Activated CD4-positive, alpha-beta T cell treated with anti-CD3 and anti-CD28 coated beads, Interleukin-2, amount 50 U/mL, for 1 hour (primary cell): ENCODE measurements around the gene SIRPB1.
"Not testable (repeated sequence)": the region's sequence is repeated elsewhere in the genome, so short reads cannot be mapped to it uniquely, and the experiment has no call there.

Experiments
- DNase-seq: peaks from one replicate; pipeline ENCODE4 v3.0.0-alpha.2; 2020

SIRPB1 gene

GRCh38 chr20:1619861-1620444 lies at the start of gene SIRPB1:
SIRPB1 (minus strand) TSS chr20:1620009; CDS start chr20:1619944, 65 bp downstream.
- DNase-seq, result no peak

GRCh38 chr20:1669304-1669703 lies 49.5 kb upstream of the SIRPB1 start:
- no peak for DNase-seq

- no peak for DNase-seq
Measured at GRCh38 chr20:1667502-1668085, 47.8 kb upstream of the SIRPB1 start.

DNA sequence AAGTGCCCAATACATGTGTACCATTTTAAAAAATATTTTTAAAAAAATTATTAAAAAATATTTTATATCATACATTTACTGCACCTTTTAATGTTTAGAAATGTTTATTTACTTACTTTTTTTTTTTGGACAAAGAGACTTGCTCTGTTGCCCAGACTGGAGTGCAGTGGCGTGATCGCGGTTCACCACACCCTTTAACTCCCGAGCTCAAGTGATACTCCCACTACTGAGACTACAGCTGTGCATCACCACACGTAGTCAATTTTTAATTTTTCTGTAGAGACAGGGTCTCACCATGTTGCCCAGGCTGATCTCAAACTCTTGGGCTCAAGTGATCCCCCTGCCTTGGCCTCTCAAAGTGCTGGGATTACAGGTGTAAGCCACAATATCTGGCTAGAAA lies 47.0 kb upstream of the SIRPB1 start:
- no peak for DNase-seq

DNA sequence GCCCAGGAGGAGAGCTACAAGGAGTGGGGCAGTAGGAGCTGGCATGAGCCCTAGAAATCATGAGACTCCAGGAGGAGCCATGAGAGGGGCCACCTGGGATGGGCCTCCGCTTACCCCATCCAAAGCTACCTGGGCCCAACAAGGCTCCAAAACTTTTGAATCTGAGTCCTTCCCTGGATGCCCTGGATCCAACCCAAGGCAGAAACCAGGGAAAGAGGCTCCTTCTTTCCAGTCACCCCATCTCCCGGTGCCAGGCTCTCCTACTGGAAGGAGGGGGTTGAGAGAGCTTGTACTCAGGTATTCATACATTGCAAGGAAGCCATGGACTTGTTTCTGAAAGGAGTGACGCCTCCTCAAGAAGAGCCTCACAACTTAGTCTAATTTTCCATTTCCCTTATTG lies 45.5 kb upstream of the SIRPB1 start:
- DNase-seq, result no peak

DNA sequence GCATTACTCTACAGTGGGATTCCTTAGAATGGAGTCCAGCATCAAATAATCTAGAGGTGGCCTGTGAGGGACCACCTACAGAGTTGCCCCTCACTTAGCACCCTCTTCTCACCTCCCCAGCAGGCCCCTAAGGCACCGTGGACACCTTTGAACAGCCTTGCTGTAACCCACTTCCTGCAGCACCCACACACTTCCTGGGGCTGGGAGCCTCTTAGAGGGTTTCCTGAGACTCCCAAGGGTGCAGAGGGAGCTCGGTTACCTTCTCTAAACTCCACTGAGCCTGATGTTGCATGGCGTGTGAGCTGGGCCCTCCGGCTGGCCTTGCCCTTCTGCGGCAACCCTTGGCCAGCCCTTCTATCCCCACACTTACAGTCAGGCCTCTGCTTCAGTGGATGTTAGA lies 45.1 kb upstream of the SIRPB1 start:
- DNase-seq, result peak; percentile 25

DNA sequence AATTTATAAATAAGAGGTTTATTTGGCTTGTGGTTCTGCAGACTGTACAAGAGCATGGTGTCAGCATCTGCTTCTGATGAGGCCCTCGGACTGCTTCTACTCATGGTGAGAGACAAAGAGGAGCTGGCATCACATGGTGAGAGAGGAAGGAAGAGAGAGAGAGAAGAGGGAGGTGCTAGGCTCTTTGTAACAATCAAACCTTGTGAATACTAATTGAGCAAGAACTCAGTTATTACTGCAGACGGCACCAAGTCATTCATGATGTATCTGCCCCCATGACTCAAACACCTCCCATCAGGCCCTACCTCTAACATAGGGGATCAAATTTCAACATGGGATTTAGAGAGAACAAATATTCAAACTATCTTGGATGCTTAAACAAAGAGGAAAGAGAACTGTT lies 44.1 kb upstream of the SIRPB1 start:
- DNase-seq, result no peak

- no peak for DNase-seq
Measured at GRCh38 chr20:1661542-1662299, 41.9 kb upstream of the SIRPB1 start.

- DNase-seq, result no peak
Measured at GRCh38 chr20:1660246-1660645, 40.4 kb upstream of the SIRPB1 start.

- DNase-seq, result no peak
Measured at GRCh38 chr20:1657556-1658334, 37.9 kb upstream of the SIRPB1 start, which contains the start of gene SIRPG. SIRPG (minus strand) TSS chr20:1657779; CDS start chr20:1657714, 65 bp downstream.

DNA sequence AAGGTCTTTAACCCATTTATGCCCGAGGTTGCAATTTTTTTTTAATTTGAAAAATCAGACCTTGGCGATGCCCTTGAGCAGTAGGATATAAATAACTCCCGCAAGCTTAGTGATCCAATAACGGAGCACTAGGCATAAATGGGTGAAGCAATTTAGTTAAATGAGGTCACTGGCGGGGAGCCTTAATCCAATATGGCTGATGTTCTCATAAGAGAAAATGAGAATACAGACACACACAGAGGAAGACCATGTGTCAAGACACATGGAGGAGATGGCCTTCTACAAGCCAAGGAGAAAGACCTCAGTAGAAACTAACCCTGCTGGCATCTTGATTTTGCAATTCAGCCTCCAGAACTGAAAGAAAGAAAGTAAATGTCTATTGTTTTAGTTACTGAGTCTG lies 37.0 kb upstream of the SIRPB1 start:
- no peak for DNase-seq

DNA sequence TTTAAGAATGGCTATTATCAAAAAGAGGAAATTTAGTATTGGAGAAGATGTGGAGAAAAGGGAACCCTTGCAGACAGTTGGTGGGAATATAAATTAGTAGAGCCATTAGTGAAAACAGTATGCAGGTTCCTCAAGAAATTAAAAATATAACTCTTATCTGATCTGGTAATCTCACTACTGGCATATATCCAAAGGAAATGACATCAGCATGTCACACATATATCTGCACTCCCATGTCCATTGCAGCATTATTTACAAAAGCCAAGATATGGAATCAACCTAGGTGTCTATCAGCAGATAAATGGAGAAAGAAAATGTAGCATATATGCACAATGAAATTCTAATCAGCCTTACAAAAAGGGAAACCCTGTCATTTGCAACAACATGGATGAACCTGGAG lies 35.2 kb upstream of the SIRPB1 start:
- no peak for DNase-seq

DNA sequence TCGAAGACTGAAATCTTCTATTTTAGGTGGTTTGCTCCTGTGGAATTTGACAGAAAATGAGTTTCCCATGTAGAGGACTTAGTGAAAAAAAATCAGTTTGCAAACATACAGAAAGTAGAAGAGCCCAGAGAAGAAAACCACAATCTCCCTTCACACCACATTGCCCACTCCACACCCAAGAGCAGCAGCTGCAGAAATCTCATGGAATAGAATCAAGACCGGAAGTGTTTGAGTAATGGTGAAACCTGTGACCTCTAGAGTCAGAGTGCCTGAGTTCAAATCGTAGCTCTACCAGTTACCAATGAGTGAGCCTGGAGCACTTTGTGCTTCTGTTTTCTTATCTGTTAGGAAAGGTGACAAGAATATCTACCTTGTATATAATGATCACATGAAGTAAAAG lies 33.2 kb upstream of the SIRPB1 start:
- DNase-seq, result no peak

DNA sequence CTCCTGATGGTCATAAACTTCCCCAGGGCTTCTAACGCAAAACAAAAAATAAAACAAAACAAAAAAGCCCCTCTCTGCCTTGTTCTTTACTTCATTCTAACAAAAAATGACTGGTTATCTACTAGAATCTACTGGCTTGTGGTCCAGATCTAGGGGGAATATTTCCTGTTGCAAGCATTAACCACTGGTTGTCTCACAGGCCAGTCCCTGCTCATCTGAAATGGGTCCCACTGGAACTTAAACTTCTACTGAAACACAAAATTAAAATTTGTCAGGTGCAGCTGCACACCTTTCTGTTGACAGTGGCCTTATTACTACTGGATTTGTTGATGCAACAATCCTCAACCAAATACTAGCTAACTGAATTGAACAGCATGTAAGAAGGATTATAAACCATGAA lies 32.3 kb upstream of the SIRPB1 start:
- no peak for DNase-seq

DNA sequence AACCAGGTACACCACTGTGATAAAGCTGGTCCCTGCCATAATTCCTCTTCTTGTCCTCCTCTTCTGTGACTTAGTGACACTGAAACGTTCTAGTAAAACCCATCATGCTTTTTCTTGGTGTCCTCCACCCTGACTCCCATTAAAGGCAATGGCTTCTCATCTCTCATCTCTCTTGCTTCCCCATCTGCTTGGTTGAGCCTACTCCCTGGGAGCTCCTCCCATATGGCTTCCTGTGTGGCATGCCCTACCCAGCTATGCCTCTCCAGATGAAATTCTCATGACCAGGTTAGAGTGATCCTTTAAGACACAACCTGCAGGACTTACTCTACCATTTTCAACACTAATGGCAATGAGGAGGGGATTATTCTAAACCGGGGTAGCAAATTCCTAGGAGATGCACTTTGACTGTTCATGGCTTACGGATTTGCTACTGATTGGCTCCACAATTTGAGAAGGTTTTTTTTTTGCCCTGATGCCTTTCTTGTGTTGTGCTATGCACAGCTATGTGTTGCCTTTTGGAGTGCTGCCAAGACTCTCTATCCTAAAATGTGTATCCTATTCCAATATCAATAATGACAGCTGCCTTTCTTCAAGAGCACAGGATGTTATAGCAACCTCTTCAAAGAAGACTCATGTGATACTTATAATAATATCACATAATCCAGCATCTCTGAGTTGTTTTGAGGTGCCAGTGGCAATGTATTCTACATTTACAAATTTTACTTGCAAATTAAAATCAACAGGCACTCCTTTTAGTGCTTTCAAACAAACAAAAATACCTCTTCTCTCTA lies 31.7 kb upstream of the SIRPB1 start:
- no peak for DNase-seq

DNA sequence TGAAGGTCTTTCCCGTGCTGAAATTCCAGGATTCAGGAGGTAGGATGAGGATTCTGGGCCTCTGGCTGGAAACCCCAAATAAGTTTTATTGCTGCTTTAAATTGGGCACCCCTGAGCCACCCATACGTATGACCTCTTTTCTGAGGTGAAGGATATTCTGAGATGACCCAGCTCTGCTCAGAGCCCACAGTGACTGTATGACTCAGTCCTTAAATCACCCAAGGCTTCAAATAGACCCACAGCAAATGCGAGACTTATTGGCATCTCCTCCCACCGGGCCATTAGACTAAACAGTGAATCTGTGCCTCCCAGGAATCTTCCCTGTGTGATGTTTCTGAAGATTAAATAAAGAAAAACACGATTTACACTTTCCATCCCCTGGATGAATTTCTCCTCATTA lies 28.3 kb upstream of the SIRPB1 start:
- no peak for DNase-seq

GRCh38 chr20:1646975-1647431 lies 27.2 kb upstream of the SIRPB1 start:
- DNase-seq, result no peak

- DNase-seq, result no peak
Measured at GRCh38 chr20:1644101-1644962, 24.5 kb upstream of the SIRPB1 start.

DNA sequence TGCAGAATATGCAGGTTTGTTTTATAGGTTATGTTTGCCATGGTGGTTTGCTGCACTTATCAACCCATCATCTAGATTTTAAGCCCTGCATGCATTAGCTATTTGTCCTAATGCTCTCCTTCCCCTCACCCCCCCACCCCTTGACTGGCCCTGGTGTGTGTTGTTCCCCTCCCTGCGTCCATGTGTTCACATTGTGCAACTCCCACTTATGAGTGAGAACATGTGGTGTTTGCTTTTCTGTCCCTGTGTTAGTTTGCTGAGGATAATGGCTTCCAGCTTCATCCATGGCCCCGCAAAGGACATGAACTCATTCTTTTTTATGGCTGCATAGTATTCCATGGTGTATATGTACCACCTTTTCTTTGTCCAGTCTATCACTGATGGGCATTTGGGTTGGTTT lies 18.8 kb upstream of the SIRPB1 start:
- not testable (repeated sequence) for DNase-seq

DNA sequence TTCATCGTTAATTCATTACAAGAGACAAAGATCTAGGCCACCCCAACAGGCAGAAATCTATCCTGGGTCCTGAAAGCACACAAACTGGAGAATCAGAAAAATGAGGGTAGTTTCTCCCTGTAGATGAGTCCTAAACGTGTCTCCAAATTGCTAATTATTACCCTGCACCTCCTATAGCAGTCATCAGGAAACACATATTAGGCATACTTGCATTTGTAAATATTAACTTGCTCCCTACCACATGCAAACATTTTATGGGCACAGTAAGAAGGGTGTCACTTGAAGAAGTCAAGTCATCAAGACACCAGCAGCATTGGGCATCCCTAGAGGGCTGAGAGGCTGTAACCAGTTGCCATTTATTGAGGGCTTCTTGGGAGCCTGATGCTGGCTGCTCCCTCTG lies 17.9 kb upstream of the SIRPB1 start:
- DNase-seq, result no peak

GRCh38 chr20:1637226-1637625 lies 17.4 kb upstream of the SIRPB1 start:
- no peak for DNase-seq

DNA sequence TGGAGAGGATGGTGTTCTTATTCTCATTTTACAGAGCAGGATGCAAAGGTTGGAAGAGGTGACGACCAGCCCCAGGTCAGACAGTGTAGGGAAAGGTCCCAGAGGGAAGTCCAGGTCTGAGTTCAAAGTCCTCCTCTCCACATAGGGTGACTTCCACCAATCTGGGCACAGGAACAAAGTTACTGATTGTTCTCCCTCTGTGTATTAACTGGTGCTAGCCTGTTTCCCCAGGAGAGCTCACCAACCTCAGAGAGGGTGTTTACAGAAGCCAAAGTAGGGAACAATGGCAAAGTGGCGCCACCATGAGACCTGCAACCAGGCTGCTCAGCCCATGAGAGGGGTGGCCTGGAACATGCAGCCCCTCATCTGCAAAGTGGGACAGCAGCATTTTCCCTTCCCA lies 16.8 kb upstream of the SIRPB1 start:
- no peak for DNase-seq
